Stimulated activated CD4-positive, alpha-beta T cell treated with anti-CD3 and anti-CD28 coated beads, Interleukin-4, amount 100 ng/mL, for 48 hours (primary cell): ENCODE results near the gene SLC27A5.
"Not testable (repeated sequence)": the region's sequence is repeated elsewhere in the genome, so short reads cannot be mapped to it uniquely, and the experiment has no call there.

ENCODE experiments used
- DNase-seq, 2 donors: peaks; one replicate each; pipeline ENCODE4 v3.0.0-alpha.2; 2020; ENCODE audit warnings: low read depth in 2 of 2

The SLC27A5 gene

DNA sequence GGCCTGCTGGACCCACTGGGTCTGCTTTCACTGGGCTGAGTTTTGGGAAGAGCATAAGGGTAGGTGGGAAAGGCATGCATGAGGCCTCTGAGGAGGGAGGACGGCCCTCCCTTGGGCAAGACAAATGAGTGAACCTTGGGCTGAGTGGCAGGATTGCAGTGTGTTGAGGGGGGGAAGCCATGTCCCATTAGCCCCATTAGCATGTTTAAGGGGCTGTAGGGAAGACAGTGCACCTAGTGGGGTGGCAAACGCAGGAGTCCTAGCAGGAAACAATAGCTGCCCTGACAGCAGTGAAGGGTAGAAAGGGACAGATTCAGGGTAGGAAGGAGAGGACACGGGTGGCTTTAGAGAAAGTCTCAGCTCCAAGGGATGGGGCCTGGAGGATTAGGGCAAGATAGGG, 10.9 kb upstream of the SLC27A5 start:
- no peak for DNase-seq

DNA sequence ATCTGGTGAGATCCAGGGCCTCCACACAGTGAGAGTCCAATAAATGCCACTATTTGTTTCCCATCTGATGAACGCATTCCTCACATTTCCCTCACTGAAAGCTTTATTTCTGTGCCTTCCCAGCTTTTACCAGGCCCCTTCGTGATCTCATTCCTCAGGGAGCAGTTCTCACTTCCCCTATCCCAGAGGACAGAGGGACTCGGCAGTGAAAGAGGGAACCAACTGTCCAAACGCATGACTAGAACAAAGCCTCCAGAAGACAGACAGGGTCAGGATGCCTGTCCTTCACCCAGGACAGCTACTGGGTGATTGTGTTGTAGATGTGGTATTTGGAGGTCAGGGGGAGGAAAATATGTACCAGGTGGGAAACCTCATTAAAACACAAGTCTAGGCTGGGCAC, 9.9 kb upstream of the SLC27A5 start:
- DNase-seq = no peak

DNA sequence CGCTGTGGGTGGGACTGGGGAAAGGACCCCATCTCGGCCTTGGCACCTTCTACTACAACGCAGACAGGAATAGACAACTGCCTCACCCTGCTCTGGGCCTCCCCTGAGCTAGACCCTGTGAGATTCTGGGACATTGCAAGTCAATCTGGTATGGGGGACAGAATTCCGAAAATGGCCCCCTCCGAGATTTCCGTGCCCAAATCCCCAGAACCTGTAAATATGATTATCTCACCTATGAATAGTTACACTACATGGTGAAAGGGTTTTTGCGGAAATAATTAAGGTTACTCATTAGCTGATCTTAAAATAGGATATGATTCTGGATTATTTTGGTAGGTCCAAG, 8.4 kb upstream of the SLC27A5 start:
- DNase-seq = no peak

DNA sequence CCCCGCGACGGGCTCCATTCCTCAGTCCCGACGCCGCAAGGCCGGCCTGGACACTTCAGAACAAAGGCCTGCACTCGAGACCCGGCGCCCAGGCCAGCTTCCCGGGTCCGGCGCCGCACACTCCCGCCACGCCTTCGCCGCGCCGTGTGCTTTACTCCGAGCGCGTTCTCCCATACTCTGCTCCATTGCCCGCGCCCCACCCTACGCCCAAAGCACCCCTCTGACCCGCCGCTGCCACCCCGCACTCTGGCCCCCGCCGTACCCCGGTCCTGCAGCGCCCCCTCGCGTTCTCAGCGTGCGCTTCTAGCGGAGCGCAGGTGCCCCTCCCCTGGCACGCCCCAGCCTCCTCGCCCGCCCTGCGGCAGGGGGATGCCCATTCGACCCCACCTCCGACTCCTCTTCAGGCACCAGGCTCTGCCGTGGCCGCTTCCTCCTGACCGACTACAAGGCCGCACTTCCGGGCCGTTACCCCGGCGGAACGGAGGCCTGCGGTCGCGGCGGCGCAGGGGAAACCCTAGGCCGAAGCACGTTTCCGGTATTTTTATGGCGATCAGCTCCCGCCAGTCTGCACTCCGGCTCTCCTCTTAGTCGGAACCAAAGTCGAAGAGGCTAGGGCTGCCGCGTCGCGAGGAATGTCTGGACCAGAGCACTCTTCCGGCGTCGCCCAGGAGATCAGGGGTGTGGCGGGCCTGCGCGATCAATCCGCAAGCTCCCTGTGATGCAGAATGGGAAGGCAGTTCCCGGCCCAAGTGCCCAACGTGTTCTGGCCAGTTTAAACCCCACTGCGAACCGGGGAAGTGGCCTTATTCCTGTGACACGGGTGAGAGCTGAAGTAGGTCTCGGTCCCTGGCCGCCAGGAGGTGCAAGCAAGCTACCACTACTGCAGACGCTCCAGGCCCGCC, 7.8 kb upstream of the SLC27A5 start, which contains the start of gene ZBTB45:
Gene ZBTB45, minus strand, starts transcription at position 456 of the 902 bp plus-strand sequence. CDS start 2,137 bp downstream, outside the sequence.
- DNase-seq = peak; percentile 90 to 92

DNA sequence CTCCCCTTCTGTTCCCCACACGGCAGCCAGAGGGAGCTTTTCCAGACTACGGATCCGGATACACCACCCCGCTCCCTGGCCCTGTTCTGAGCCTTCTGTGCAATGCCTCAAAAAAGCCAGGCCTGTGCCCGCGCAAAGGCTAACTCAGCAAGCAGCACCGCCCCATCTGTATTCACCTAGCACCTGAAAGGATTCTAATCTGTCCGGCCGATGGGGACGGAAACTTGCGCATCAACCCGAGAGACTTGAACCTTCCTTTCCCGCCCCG, 7.2 kb upstream of the SLC27A5 start:
- peak; percentile 31 to 32 for DNase-seq

DNA sequence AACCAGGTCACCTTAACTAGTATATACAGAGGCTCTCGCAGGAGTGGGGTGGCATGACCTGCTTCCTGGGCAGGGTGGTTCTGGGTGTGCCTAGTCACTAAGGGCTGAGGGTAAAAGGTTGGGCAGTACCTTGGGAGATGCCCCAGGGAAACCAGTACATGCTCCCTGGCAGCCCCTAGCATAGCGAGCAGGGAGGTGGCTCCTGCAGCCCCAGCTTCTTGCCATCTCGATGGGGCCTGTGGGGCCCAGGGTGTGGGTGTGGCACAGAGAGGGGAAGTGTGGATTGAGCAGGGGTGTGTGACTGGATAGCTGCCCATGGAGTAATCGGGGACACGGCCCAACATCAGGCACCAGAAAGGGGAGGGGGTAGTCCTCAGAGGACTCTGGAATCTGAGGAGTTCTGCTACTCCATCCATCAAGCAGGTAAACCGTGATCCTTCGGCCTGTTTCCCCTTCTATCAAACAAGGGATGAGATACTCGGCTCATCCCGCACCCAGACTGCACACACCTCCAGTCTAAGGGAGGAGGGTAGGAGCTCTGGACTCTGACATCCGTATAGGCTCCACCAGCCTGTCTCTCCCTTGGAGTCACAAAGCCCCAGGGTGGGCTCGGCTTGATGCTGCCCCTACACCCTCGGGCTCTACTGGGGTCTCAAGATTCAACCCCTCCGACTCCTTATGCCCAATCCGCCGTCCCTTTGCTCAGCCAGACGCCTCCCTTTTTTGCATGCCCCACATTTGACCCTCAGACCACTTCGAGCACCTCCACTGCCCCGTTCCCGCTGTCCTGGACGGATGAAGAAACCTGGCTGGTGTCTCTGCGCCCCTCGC, 6.7 kb upstream of the SLC27A5 start:
- no peak for DNase-seq

DNA sequence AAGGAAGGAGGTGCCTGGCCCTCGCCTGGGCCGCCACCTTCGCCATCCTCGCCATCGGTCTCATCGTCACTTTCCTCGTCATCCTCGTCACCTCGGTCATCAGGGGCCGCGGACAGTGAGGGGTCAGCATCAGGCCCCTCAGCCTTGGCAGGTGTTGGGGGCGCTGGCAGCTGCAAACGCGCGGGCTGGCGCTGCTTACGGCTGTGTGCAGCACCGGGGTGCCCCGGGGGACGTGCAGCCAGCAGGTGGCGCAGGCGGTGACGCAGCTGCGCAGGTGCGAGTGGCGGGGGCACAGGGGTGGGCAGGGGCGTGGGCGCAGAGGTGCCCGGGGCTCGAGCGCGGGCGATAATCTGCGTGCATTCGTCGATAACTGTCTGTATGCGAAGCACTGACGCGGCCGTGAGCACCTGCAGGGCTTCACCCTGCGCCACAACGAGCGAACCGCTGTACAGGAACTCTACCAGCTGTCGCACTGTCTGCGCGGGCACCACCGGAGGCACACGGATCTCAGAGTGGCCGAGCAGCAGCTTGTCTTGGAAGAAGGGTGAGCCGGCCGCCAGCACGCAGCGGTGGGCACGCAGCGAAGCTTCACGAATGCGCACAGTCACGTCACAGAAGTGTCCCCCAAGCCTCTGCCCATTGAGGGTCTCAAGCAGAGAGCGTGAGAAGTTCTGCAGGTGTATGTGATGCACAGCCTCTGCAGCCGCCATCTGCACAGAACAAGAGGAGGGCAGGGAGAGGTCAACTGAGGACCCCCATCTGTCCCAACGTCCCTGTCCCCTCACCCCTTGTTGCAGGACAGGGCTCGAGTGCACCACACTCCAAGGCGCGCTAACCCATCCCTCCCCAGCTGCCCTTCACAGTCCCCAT, 5.4 kb upstream of the SLC27A5 start:
- DNase-seq = no peak

DNA sequence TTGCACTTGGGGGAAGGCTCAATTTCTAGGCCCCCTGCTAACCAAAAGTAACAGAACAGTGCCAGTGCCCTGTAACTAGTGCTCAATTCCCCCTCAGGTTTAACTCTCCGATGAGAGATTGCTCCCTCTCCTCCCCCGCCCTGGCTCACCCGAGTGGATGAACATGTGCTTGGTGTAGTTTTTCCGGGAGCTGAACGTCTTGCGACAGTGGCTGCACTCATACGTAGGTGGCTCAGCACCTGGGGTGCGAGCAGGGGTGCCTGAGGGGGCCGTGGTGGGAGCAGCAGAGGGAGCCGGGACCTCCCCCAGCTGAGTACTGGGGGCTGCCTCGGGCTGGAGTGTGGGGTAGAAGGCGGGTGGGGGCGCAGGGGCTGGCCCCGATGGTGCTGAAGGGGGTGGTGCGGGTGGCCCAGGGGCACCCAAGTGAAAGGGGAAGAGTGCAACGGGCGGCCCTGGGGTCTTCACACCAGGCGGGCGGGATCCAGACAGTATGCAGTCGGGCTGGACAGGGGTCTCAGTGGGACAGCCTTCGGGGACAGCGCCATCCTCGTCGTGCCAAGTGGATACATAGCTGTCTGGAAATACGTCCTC, 4.5 kb upstream of the SLC27A5 start:
- no peak for DNase-seq

DNA sequence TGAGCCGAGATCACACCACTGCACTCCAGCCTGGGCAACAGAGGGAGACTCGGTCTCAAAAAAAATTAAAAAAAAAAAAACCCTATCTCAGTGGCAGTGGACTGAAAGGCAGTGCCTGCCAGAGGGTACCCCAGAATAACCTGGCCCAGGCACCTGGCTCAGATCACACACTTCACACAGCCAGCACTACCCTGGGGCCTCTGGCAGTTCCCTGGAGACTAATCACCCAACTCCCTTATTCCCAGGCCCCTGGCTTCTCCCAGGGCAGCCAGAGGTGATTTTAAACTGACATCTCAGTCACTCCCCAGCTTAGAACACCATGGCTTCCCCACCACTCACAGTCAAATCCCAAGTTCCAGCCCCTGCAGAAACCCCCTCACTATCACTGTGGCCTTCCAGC, 3.5 kb upstream of the SLC27A5 start:
- DNase-seq = no peak

DNA sequence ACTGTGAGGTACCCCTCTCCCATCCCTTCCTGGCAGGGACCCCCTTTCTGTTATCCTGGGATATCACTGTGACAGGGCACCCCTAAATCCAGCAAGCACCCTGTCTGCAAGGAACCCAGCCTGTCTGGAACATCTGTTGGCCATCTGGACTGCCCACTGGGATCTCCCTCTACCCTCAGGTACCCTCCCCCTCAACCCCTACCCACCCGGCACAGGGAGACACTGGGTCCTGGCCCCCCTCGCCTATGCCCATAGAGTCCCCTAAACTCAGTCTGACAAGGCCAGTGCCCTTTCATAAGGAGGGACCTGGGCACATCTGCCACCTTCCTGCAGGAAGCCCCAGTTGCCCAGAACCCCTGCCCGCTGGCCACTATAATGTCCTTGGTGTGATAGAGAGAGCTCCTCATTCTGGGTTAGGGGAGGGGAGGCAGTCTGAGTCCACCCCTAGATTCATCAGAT, 2.8 kb upstream of the SLC27A5 start:
- no peak for DNase-seq

DNA sequence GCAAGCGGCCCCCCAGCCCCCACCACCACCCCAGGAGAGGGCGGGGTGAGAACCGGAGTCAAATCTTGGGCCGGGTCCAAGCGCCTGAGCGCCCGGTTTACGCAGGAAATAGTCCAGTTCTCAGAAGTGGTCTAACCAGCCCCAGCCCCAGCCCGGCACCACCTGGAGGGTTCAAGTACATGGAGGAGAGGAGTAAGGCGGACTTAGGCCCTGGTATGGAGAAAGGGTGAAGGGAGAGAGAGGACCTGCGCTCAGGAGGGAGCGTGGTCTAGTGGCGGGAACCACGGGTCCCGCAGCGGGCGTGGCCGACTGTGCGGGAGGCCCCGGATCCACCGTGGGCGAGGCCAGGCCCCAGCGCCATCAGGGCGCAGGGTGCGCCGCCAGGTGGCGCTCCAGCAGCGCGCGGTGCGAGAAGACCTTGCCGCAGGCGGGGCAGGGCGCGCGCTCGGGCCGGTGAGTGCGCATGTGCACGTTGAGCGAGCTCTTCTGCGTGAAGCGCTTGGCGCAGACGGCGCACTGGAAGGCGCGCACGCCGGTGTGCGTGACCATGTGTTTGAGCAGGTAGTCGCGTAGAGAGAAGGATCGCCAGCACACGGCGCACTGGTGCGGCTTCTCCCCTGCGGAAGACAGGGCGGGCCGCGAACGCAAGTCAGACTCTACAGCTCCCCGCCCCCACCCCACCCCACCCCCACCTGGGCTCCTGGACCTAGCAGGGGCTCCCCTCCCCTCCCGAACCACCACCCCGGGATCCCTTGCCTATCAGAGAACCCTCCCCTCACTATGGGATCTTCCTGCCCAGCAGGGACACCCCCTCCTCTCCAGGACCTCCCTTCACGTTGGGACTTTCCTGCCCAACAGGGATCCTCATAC, 2.1 kb upstream of the SLC27A5 start:
- peak; percentile 94 to 97 for DNase-seq

DNA sequence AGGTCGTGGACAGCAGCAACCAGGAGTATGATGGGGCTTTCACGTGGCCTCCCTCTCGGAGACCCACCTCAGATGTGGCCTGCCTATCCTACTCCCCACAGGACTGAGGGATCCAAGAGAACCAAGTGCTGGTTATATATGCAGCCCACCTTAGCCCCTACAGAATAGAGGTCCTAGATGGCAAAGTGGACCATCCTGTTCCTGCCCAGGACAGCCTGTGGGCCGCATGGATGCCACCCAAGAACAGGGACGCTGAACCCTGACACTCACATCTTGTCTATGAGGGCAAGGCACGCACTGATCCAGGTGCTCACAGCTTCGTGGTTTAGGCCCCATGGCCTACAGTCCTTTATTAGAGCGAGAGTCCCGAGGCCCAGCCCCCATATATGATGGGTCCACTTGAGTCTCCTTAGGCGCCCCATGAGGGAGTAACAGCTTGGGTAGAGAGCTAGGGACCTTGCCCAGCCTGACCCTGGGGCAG, 1.5 kb upstream of the SLC27A5 start:
- no peak for DNase-seq

DNA sequence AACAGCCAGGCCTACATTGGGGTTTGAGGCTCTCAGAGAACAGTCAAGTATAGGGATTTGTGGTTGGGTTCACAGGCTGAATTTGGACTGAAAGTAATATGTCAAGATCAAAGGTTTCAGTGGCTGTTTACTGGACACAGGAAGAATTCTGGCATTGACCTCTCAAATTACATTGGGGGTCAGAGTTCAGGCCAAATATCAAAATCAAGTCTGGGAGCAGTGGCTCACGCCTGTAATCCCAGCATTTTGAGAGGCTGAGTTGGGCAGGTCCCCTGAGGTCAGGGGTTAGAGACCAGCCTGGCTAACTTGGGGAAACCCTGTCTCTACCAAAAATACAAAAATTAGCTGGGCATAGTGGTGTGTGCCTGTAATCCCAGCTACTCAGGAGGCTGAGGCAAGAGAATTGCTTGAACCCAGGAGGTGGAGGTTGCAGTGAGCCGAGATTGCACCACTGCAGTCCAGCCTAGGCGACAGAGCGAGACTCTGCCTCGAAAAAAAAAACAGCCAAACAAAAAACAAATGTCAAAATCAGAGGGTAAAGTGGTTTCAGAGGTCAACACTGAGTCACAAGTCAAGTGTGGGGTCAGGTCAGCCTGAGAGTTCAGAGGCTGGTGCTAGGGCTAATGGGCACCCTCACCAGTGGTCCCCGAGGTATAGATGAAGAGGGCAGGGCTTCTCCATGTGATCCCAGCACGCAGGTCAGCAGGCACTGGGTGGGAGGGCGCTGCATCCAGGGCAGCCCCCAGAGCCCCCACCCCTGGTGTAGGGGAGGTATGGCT, 1.5 kb downstream of the SLC27A5 start:
- DNase-seq = no peak

DNA sequence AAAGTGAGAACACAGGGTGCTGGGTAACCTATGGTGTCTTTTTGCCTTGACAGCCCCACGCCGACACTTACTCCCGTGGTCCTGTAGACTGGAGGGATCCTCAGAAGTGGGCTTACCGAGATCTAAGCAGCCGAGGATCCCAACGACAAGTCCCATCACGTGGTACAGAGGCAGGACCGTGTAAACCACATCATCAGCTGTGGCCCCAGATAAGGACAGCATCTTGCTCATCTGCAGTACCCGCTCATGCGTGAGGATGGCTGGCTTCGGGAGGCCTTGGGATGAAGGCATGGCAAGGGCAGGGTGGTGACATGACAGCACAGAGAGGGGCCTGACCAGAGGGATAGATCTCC, 2.1 kb downstream of the SLC27A5 start:
- DNase-seq = no peak

DNA sequence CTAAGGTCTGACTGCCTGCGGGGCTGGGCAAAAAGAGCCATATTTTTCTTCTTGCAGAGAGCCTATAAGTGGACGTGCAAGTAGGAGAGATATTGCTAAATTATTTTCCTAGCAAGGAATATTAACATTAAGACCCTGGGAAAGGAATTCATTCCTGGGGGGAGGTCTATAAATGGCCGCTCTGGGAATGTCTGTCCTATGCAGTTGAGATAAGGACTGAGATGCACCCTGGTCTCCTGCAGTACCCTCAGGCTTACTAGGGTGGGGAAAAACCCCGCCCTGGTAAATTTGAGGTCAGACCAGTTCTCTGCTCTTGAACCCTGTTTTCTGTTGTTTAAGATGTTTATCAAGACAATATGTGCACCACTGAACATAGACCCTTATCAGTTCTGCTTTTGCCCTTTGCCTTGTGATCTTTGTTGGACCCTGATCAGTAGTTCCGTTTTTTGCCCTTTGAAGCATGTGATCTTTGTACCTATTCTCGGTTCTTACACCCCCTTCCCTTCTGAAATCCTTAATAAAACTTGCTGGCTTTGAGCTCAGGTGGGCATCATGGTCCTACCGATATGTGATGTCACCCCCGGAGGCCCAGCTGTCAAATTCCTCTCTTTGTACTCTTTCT, 4.1 kb downstream of the SLC27A5 start:
- DNase-seq = not testable (repeated sequence)

DNA sequence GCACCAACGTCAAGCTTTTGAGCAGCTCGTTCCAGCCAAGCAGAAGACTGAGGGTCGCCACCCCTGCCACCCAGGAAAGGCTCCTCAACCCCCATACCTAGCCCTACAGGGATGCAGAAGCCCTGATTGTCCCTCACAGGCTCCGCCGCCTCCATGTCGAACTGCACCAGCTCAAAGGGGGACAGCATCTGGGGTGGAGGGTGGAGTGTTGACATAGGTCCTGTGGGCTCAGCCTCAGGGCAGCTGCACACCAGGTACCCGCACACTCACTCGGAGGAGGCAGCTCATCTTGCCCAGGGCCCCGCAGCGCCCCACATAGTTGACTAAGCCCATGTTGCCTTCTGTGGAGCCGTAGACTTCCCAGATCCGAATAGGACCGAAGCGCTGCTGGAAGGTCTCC, 11.6 kb downstream of the SLC27A5 start:
- no peak for DNase-seq

DNA sequence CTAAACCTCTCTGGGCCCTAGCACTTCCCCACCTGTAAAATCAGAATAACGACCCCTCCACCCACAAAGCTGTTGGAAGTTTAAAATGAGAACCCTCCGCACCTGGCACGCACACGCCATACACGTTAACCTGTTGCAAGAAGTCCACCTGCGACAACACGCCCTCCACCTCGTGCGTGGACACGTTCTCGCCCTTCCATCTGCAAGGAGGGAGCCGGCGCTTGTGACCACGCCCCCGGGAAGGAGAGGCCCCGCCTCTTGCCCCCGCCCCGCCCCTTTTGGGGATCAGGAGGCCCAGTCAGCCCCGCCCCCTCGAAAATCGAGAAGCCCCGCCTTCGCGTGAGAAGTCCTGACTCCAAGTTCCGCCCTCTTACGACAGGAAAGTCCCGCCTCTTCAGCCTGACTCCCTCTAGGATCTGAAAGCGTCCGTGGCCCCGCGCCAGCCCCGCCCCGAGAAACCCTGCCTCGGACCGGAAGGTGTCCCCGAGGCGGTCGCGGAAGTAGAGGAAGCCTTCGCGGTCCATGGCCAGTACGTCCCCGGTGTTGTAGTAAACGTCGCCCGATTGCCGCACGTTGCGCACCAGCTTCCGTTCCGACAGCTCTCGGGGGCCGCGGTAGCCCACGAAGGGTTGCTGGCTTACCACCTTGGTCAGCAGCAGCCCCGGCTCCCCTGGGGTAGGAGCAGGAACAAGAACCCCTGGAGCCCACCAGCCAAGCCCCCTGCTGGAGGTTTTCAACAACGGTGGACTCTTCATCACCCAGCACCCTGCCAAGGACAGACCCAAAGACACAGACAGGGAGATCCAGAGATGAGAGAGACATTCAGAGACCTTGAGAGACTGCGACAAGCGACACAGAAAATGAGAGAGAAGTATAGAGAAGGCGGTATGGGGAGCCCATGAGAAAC, 12.5 kb downstream of the SLC27A5 start:
- DNase-seq = peak; percentile 99

DNA sequence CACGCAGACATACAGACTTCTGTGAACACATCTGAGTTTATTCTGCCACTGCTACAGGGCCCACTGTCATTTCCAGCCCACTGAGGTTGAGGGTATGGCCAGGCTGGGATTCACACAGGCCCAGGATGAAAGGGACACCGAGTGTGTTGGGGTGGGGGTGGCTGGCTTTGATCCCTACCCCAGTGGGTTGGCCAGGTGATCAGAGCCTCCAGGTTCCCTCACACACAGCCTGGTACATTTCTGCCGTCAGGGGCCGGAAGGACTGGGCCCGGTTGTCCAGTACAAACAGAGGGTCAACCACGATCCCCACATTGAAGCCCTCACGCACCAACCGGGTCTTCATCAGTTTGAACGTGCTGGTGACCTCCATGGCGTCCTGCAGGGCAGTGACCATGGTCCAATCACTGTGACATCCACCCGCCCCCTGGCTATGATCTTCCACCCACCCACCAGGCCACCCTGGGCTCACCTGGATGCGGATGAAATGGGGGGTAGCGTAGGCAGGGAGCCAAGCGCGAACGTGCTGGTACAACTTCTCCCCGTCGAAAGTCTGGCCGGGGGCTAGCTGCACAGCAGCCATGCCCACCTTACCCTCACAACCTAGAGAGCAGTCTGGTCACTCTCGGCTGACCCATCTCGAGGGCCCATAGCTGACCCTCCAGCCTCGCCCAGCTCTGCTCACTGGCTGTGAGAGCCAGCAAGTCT, 13.3 kb downstream of the SLC27A5 start:
- no peak for DNase-seq
